HG03342 (cell line): ENCODE data around the gene HOXA3.

Experiments used
- ATAC-seq: cut with Tn5 transposase; IDR thresholded peaks from one replicate; pipeline ENCODE4 v1.9.1; 2021; ENCODE audit warnings: mild to moderate bottlenecking, moderate library complexity; ENCODE audit not compliant: unreplicated experiment

The HOXA3 gene

DNA sequence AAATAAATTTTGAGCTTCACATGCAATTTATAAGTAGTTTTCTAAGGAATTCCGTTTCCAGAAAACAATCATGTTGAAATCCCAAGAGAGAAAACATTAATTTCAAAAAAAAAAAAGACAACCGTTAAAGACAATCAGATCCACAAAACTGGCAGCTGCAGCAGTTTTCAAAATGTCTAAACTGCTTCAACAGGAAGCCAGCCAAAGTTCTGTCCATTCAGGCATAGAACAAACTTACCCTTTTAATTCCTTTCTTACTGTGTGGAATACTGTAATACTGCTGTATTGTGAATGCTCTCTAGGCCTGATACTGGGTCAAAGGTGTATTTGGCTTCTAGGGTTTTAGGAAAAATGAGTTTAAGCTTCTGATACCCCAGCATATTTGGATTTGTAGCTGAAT is 88.2 kb downstream of the HOXA3 start:
- no peak for ATAC-seq

DNA sequence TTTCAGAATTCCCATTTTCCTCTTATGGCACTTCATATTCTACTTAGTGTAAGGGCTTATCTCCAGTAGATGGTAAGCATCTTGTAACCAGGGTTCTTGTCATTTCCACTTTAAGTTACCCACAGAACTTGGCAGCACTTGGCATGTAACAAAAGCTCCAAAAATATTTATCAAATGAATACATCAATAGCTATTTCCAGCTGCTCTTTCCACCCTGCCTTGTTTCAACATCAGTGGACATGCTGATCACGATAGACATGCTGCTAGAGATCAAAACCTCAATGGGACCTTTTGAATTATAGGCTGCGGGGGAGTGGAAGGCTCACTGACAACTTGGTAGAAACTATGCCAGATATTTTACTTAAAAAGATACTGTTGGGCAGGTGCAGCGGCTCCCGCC is 89.4 kb downstream of the HOXA3 start:
- ATAC-seq: no peak
